GM12801 (cell line): ENCODE results near the gene EIF5A.

Experiments used
- TF ChIP-seq, protein P1 (sequence below): IDR thresholded peaks from one replicate; pipeline ENCODE4 v1.5.1; 2011; ENCODE audit warnings: control low read depth; ENCODE audit not compliant: insufficient read length; ENCODE audit errors: extremely low read depth

The EIF5A gene

DNA sequence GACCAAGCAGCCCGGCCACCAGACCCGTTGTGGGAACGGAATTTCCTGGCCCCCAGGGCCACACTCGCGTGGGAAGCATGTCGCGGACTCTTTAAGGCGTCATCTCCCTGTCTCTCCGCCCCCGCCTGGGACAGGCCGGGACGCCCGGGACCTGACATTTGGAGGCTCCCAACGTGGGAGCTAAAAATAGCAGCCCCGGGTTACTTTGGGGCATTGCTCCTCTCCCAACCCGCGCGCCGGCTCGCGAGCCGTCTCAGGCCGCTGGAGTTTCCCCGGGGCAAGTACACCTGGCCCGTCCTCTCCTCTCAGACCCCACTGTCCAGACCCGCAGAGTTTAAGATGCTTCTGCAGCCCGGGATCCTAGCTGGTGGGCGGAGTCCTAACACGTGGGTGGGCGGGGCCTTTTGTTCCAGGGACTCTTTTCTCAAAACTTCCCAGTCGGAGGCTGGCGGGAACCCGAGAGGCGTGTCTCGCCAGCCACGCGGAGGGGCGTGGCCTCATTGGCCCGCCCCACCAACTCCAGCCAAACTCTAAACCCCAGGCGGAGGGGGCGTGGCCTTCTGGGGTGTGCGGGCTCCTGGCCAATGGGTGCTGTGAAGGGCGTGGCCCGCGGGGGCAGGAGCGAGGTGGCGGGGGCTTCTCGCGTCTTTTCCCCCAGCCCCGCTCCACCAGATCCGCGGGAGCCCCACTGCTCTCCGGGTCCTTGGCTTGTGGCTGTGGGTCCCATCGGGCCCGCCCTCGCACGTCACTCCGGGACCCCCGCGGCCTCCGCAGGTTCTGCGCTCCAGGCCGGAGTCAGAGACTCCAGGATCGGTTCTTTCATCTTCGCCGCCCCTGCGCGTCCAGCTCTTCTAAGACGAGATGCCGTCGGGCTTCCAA lies 26.1 kb upstream of the EIF5A start, which contains the start of gene SLC2A4:
Gene SLC2A4 (plus strand): TSS at position 645 of the 879 bp plus-strand sequence. CDS start 217 bp downstream, at position 862.
- TF ChIP-seq, protein P1, sequence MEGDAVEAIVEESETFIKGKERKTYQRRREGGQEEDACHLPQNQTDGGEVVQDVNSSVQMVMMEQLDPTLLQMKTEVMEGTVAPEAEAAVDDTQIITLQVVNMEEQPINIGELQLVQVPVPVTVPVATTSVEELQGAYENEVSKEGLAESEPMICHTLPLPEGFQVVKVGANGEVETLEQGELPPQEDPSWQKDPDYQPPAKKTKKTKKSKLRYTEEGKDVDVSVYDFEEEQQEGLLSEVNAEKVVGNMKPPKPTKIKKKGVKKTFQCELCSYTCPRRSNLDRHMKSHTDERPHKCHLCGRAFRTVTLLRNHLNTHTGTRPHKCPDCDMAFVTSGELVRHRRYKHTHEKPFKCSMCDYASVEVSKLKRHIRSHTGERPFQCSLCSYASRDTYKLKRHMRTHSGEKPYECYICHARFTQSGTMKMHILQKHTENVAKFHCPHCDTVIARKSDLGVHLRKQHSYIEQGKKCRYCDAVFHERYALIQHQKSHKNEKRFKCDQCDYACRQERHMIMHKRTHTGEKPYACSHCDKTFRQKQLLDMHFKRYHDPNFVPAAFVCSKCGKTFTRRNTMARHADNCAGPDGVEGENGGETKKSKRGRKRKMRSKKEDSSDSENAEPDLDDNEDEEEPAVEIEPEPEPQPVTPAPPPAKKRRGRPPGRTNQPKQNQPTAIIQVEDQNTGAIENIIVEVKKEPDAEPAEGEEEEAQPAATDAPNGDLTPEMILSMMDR: no peak

DNA sequence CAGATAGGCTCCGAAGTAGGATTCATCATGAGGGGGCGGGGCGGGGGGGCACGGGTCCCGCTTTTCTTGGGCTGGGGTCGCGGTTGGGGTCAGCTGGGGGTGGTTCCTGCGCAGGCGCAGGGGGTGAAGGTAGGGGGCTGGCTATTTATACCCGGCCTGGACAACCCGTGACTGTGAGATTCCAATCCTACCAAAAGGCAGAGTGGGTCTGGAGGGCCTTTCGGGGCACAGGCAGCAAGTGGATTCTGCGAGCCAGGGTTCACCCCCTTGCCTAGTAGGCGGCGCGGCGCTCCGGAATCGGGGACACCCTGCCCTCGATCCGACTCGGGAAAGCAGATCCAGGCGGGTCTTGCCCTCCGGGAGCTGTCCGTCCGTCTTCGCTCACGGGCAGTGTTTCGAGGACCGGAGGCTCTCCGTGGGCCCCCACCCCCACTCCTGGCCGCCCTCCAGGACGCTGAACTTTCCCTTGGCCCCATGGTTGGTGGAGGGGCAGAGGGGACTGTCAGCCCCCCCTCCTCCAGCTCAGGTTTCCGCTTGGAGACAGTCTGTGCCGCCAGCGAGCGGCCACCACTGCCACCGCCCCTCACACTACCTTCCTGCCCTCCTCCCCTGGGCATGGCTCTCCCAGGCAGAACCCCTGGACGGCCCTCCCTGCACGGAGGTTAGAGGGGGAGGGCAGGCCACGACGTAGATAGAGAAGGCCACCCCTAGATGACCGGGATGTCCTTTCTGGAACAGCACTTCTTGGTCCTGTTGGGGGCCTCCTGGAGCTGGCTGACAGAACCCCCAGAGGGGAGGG lies 25.3 kb upstream of the EIF5A start:
- TF ChIP-seq, protein P1: no peak

DNA sequence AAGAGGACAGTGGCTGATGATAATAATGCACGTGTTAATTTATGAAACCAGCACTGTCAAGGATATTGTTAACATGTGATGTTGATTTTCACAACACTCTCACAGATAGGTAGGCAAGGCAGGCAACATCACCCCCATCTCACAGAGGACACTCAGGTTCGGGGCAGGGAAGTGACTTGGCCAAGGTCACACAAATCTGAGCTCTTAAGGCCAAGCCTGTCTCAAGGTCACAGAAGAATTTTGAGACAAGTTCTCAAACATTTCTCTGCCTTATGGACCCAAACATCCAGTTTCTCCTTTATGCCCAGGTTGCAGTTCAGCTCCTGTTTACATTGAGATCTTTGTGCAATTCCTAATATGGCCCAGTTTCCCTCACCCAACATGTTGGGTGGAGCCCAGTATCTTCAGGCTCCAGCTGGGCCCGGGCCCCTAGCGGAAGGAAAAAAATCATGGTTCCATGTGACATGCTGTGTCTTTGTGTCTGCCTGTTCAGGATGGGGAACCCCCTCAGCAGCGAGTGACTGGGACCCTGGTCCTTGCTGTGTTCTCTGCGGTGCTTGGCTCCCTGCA lies 24.6 kb upstream of the EIF5A start:
- TF ChIP-seq, protein P1: no peak

DNA sequence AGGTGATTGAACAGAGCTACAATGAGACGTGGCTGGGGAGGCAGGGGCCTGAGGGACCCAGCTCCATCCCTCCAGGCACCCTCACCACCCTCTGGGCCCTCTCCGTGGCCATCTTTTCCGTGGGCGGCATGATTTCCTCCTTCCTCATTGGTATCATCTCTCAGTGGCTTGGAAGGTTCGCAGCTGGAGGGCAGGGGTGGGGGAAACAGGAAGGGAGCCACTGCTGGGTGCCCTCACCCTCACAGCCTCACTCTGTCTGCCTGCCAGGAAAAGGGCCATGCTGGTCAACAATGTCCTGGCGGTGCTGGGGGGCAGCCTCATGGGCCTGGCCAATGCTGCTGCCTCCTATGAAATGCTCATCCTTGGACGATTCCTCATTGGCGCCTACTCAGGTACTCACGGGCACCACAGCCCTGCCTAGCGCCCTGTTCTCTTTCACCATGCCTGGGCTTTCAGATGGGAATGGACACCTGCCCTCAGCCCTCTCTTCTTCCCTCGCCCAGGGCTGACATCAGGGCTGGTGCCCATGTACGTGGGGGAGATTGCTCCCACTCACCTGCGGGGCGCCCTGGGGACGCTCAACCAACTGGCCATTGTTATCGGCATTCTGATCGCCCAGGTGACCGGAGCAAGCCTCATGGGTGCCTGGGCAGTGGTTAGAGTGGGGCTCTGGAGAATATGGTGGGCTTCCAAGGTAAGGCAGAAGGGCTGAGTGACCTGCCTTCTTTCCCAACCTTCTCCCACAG lies 23.8 kb upstream of the EIF5A start:
- TF ChIP-seq, protein P1: no peak

DNA sequence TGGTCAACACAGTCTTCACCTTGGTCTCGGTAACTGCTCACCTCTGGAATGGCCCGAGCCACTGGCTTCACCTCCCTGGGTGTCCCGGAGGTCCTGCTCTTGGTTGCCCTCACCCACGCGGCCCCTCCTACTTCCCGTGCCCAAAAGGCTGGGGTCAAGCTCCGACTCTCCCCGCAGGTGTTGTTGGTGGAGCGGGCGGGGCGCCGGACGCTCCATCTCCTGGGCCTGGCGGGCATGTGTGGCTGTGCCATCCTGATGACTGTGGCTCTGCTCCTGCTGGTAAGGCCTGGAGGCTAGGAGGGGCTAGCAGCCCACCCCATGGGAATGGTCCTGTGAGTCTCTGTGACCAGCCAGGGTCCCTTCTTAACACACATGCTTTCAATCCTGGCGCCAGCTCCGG lies 22.5 kb upstream of the EIF5A start:
- TF ChIP-seq, protein P1: no peak

DNA sequence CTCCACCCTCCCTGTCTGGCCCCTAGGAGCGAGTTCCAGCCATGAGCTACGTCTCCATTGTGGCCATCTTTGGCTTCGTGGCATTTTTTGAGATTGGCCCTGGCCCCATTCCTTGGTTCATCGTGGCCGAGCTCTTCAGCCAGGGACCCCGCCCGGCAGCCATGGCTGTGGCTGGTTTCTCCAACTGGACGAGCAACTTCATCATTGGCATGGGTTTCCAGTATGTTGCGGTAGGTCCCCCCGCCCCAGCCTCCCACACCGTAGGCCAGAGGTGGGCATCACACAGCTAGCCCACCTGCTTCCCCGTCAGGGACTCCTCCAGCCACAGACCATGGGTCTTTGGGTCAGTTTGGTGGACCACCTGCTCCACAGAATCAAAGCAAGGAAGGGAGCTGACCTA lies 21.7 kb upstream of the EIF5A start:
- TF ChIP-seq, protein P1: no peak
